BLaER1 (cell line): ENCODE data around the gene DSTN.

Source experiments
- H3K27ac ChIP-seq: shearing (Covaris generic); formaldehyde crosslinking; 2 replicates; pipeline ENCODE4 v1.8.1; 2022
- H3K27me3 ChIP-seq: shearing (Covaris generic); formaldehyde crosslinking; 2 replicates; pipeline ENCODE4 v1.8.1; 2022
- H3K36me3 ChIP-seq: shearing (Covaris generic); formaldehyde crosslinking; 2 replicates; pipeline ENCODE4 v1.8.1; 2022
- H3K4me1 ChIP-seq: shearing (Covaris generic); formaldehyde crosslinking; 2 replicates; pipeline ENCODE4 v1.8.1; 2022
- H3K4me2 ChIP-seq: shearing (Covaris generic); formaldehyde crosslinking; 2 replicates; pipeline ENCODE4 v1.8.1; 2022
- H3K4me3 ChIP-seq: shearing (Covaris generic); formaldehyde crosslinking; 2 replicates; pipeline ENCODE4 v1.8.1; 2022
- H3K9ac ChIP-seq: shearing (Covaris generic); formaldehyde crosslinking; 2 replicates; pipeline ENCODE4 v1.8.1; 2022
- H3K9me3 ChIP-seq: shearing (Covaris generic); formaldehyde crosslinking; 2 replicates; pipeline ENCODE4 v1.8.1; 2022
- H4K20me1 ChIP-seq: shearing (Covaris generic); formaldehyde crosslinking; 2 replicates; pipeline ENCODE4 v1.8.1; 2022
- Cebpa-rat ChIP-seq: shearing (Covaris generic); IDR thresholded peaks from 2 replicates; pipeline ENCODE4 v1.8.1; 2022

DSTN gene

GRCh38 chr20:17646209-17646960 lies 76.5 kb downstream of the DSTN start:
- H3K27me3 ChIP-seq, result no peaks in the 10 kb centered on the region
- H3K4me2 ChIP-seq, result peak overlapping the region; percentile 96
- H4K20me1 ChIP-seq, result no peaks in the 10 kb centered on the region
- H3K27ac ChIP-seq, result peak overlapping the region; percentile 100
- H3K9me3 ChIP-seq, result no peaks in the 10 kb centered on the region
- TF ChIP-seq Cebpa-rat, result no peak
- H3K4me1 ChIP-seq, result peaks cover 100% of the 10 kb centered on the region
- peaks cover 18% of the 10 kb centered on the region for H3K36me3 ChIP-seq
- H3K9ac ChIP-seq, result peak overlapping the region; percentile 92
- no peak overlapping the region for H3K4me3 ChIP-seq

- H3K4me2 ChIP-seq, result peak overlapping the region; percentile 96
- peak overlapping the region; percentile 100 for H3K27ac ChIP-seq
- peak overlapping the region; percentile 92 for H3K9ac ChIP-seq
- no peaks in the 10 kb centered on the region for H4K20me1 ChIP-seq
- no peaks in the 10 kb centered on the region for H3K27me3 ChIP-seq
- no peaks in the 10 kb centered on the region for H3K9me3 ChIP-seq
- no peak for TF ChIP-seq Cebpa-rat
- H3K4me3 ChIP-seq, result peak overlapping the region; percentile 2; the same call in 1 of the 2 replicates
- peaks cover 100% of the 10 kb centered on the region for H3K4me1 ChIP-seq
- H3K36me3 ChIP-seq, result peaks cover 12% of the 10 kb centered on the region
These were observed 77.1 kb downstream of the DSTN start for GRCh38 chr20:17646961-17647301.

GRCh38 chr20:17647391-17648314 lies 77.8 kb downstream of the DSTN start:
- Histone ChIP-seq H3K36me3 (peaks cover 5% of the 10 kb centered on the region), H3K4me1 (peaks cover 100% of the 10 kb centered on the region), H3K27ac (peak overlapping the region; percentile 100), H3K9me3 (no peaks in the 10 kb centered on the region), H4K20me1 (no peaks in the 10 kb centered on the region), H3K4me3 (peak overlapping the region; percentile 54), H3K9ac (peak overlapping the region; percentile 92), H3K4me2 (peak overlapping the region; percentile 96), H3K27me3 (no peaks in the 10 kb centered on the region)
- TF ChIP-seq Cebpa-rat, result no peak

- H3K27ac ChIP-seq, result peak overlapping the region; percentile 100
- peak overlapping the region; percentile 96 for H3K4me2 ChIP-seq
- peaks cover 100% of the 10 kb centered on the region for H3K4me1 ChIP-seq
- H3K4me3 ChIP-seq, result peak overlapping the region; percentile 54
- no peaks in the 10 kb centered on the region for H3K9me3 ChIP-seq
- no peaks in the 10 kb centered on the region for H4K20me1 ChIP-seq
- TF ChIP-seq Cebpa-rat, result no peak
- H3K9ac ChIP-seq, result peak overlapping the region; percentile 92
- H3K36me3 ChIP-seq, result no peaks in the 10 kb centered on the region
- H3K27me3 ChIP-seq, result no peaks in the 10 kb centered on the region
These were observed 78.4 kb downstream of the DSTN start for GRCh38 chr20:17648315-17648646.

GRCh38 chr20:17648791-17649730 lies 79.2 kb downstream of the DSTN start:
- H4K20me1 ChIP-seq, result no peaks in the 10 kb centered on the region
- no peaks in the 10 kb centered on the region for H3K9me3 ChIP-seq
- peak overlapping the region; percentile 100 for H3K27ac ChIP-seq
- TF ChIP-seq Cebpa-rat, result no peak
- peak overlapping the region; percentile 92 for H3K9ac ChIP-seq
- H3K27me3 ChIP-seq, result no peaks in the 10 kb centered on the region
- peaks cover 100% of the 10 kb centered on the region for H3K4me1 ChIP-seq
- H3K4me2 ChIP-seq, result peak overlapping the region; percentile 96
- peaks cover 2% of the 10 kb centered on the region; the same call in 1 of the 2 replicates for H3K36me3 ChIP-seq
- H3K4me3 ChIP-seq, result peak overlapping the region; percentile 54

GRCh38 chr20:17650301-17651128 lies 80.6 kb downstream of the DSTN start:
- no peaks in the 10 kb centered on the region for H3K27me3 ChIP-seq
- no peaks in the 10 kb centered on the region for H3K9me3 ChIP-seq
- peak overlapping the region; percentile 29 for H3K4me3 ChIP-seq
- no peaks in the 10 kb centered on the region for H4K20me1 ChIP-seq
- peaks cover 100% of the 10 kb centered on the region for H3K4me1 ChIP-seq
- TF ChIP-seq Cebpa-rat, result peak; percentile 20; the same call in 1 of the 2 replicates
- H3K4me2 ChIP-seq, result peak overlapping the region; percentile 96
- H3K36me3 ChIP-seq, result peaks cover 16% of the 10 kb centered on the region
- H3K27ac ChIP-seq, result peak overlapping the region; percentile 100
- peak overlapping the region; percentile 92 for H3K9ac ChIP-seq

- no peaks in the 10 kb centered on the region for H3K9me3 ChIP-seq
- no peak for TF ChIP-seq Cebpa-rat
- H3K4me1 ChIP-seq, result peaks cover 99% of the 10 kb centered on the region
- no peaks in the 10 kb centered on the region for H3K27me3 ChIP-seq
- peak overlapping the region; percentile 29; the same call in 1 of the 2 replicates for H3K4me3 ChIP-seq
- peaks cover 23% of the 10 kb centered on the region for H3K36me3 ChIP-seq
- peak overlapping the region; percentile 92 for H3K9ac ChIP-seq
- H4K20me1 ChIP-seq, result no peaks in the 10 kb centered on the region
- peak overlapping the region; percentile 96 for H3K4me2 ChIP-seq
- H3K27ac ChIP-seq, result peak overlapping the region; percentile 100
These were observed 81.4 kb downstream of the DSTN start for GRCh38 chr20:17651129-17651759.

GRCh38 chr20:17651760-17652388 lies 82.0 kb downstream of the DSTN start:
- Histone ChIP-seq H3K36me3 (peaks cover 28% of the 10 kb centered on the region), H3K27me3 (no peaks in the 10 kb centered on the region), H3K4me3 (peak overlapping the region; percentile 27), H3K9me3 (no peaks in the 10 kb centered on the region), H3K4me2 (peak overlapping the region; percentile 96), H3K4me1 (peaks cover 94% of the 10 kb centered on the region), H3K9ac (peak overlapping the region; percentile 92), H4K20me1 (no peaks in the 10 kb centered on the region; the same call in 1 of the 2 replicates), H3K27ac (peak overlapping the region; percentile 100)
- no peak for TF ChIP-seq Cebpa-rat
